Left hindlimb (tissue), 1 donor: ENCODE results near the gene TLR2.
A peak's percentile ranks its signal among the peaks of the same experiment; 100 is the strongest.
"Not testable (repeated sequence)": the region's sequence is repeated elsewhere in the genome, so short reads cannot be mapped to it uniquely, and the experiment has no call there.

Experiments used
- DNase-seq: peaks from one replicate; pipeline ENCODE4 v3.0.0-alpha.2; 2018

Gene TLR2

GRCh38 chr4:153663667-153664066 is 20.4 kb upstream of the TLR2 start:
- DNase-seq, result no peak

GRCh38 chr4:153666505-153666904 is 17.6 kb upstream of the TLR2 start:
- DNase-seq, result not testable (repeated sequence)

GRCh38 chr4:153668647-153669046 is 15.4 kb upstream of the TLR2 start:
- no peak for DNase-seq

GRCh38 chr4:153669838-153670237 is 14.2 kb upstream of the TLR2 start:
- no peak for DNase-seq

GRCh38 chr4:153676486-153676885 is 7.6 kb upstream of the TLR2 start:
- DNase-seq, result no peak

GRCh38 chr4:153676984-153677383 is 7.1 kb upstream of the TLR2 start:
- DNase-seq, result no peak

- no peak for DNase-seq
These were observed 4.6 kb upstream of the TLR2 start for GRCh38 chr4:153679486-153679885.

- no peak for DNase-seq
These were observed 308 bp upstream of the TLR2 start for GRCh38 chr4:153683763-153684181.

GRCh38 chr4:153684971-153685371 is 891 bp downstream of the TLR2 start:
- DNase-seq, result no peak

- DNase-seq, result no peak
These were observed 20.4 kb downstream of the TLR2 start for GRCh38 chr4:153704522-153704921.

- no peak for DNase-seq
These were observed 21.8 kb downstream of the TLR2 start for GRCh38 chr4:153705743-153706468.

GRCh38 chr4:153706519-153706918 is 22.4 kb downstream of the TLR2 start:
- no peak for DNase-seq

- DNase-seq, result no peak
These were observed 26.6 kb downstream of the TLR2 start for GRCh38 chr4:153710681-153711080.

- no peak for DNase-seq
These were observed 30.0 kb downstream of the TLR2 start for GRCh38 chr4:153713866-153714646.

GRCh38 chr4:153722036-153722435 is 38.0 kb downstream of the TLR2 start:
- no peak for DNase-seq

- DNase-seq, result no peak
These were observed 40.5 kb downstream of the TLR2 start for GRCh38 chr4:153724606-153725005.

- peak; percentile 50 for DNase-seq
These were observed 41.2 kb downstream of the TLR2 start for GRCh38 chr4:153725136-153725830.

- DNase-seq, result no peak
These were observed 41.7 kb downstream of the TLR2 start for GRCh38 chr4:153725831-153726154.

GRCh38 chr4:153728151-153728550 is 44.1 kb downstream of the TLR2 start:
- no peak for DNase-seq

GRCh38 chr4:153728660-153729059 is 44.6 kb downstream of the TLR2 start:
- no peak for DNase-seq

GRCh38 chr4:153729895-153730294 is 45.8 kb downstream of the TLR2 start:
- DNase-seq, result no peak

- DNase-seq, result peak; percentile 65
These were observed 47.2 kb downstream of the TLR2 start for GRCh38 chr4:153731239-153731638.

- DNase-seq, result no peak
These were observed 49.8 kb downstream of the TLR2 start for GRCh38 chr4:153733751-153734448.
